HG02588 (cell line): ENCODE measurements around the gene PPCS.
A peak's percentile ranks its signal among the peaks of the same experiment; 100 is the strongest.

Source experiments
- ATAC-seq: cut with Tn5 transposase; IDR thresholded peaks from one replicate; pipeline ENCODE4 v1.9.1; 2021; ENCODE audit warnings: mild to moderate bottlenecking, moderate library complexity; ENCODE audit not compliant: unreplicated experiment

The PPCS gene

DNA sequence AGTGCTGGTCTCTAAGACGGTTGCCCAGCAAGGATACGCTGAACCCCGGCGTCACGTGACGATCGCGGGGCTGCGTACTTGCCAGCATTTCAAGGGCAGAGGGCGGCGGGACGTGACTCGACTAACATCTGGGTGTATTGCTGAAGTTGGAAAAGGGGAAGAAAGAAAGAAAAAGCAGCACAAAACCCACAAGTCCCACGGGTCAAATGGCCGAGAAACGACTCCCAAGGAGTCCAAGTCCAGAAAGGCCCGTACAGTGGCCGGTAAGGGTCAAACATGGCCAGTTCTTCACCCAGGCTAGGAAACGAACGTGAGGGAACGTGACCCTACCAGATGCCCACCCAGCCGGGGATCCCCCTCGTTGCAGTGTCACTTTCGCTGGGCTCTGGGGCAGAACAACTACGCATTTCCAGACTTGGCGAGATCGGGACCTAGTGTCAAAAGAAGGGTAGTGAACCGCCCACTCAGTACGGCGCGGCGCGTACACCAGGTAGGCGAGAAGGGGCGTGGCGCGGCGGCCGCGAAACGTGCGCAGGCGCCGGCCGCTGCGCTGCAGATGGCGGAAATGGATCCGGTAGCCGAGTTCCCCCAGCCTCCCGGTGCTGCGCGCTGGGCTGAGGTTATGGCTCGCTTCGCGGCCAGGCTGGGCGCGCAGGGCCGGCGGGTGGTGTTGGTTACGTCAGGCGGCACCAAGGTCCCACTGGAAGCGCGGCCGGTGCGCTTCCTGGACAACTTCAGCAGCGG lies at the start of gene PPCS, which contains the start of gene ZMYND12:
Gene PPCS, plus strand, starts transcription at position 534 of the 744 bp plus-strand sequence. Its CDS starts 23 bp downstream, at position 557.
Gene ZMYND12, minus strand, starts transcription at position 13 of the 744 bp plus-strand sequence. CDS start 25 bp downstream, outside the sequence.
- ATAC-seq, result peak; percentile 83

DNA sequence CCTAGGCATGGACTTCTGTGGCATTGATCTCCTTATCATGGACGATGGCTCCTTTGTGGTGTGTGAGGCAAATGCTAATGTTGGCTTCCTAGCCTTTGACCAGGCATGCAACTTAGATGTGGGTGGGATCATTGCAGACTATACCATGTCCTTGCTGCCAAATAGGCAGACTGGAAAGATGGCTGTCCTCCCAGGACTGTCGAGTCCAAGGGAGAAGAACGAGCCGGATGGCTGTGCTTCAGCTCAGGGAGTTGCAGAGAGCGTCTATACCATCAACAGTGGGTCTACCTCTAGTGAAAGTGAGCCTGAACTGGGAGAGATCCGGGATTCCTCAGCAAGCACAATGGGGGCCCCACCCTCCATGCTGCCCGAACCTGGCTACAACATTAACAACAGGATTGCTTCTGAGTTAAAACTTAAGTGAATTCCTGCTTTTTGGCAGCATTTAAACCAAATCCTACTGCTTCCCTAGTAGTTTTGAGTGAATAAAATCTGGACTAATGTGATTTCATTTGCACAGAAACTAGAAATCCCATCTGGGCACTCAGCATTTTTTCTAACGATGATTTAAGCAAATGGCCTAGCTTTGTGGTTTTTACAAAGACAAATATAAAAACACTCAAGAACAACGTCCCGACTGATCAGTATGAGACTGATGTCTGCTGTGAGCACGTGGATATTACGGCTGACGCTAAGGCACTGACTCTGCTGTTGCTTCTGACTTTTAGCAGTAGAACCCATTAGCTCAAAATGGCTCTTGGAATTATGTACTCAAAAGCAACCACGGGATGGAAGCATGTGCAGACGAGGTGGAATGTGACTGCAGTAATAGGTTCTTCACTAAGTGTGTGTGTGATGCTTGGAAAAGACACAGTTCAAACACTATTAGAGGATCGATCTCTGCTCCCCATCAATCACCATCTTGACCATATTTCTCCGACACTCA lies 41.5 kb upstream of the PPCS start:
- ATAC-seq, result no peak

DNA sequence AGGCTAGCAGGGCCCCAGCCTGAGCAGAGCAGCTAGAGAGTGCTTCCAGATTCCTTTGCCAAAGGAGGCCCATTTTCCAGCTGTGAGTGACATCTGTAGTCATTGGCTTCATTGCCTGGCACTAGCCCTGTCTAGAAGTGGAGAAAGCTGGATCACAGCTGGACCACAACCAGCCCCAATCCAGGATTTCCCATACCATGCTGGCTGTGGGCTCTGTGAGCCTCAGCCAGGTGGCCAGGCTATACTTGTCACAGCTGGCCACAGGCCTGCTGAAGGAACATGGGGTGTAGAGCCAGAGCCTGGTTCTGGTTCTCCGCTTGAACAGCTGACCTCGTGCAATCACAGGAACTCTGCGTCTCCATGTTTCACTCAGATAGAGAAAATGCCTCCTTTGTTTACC lies 39.2 kb upstream of the PPCS start:
- no peak for ATAC-seq

DNA sequence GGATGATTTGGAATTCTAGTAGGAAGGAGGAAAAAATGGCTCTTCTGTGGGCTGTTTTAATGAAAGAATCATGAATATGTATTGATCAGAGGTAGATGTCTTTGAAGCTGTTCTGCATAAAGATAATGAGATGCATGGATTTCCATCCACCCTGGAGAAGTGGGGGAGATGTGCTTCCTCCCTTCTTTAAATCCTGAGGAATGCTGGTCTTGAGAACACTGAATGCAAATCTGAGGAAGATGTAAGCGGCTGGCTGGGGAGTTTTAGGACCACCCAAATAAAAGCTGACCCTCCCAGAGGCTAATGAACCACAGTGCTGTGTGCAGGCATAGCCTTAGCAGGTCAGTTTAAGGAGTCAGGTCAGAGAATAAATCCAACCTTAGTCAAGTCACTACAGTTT lies 37.8 kb upstream of the PPCS start:
- ATAC-seq, result no peak

DNA sequence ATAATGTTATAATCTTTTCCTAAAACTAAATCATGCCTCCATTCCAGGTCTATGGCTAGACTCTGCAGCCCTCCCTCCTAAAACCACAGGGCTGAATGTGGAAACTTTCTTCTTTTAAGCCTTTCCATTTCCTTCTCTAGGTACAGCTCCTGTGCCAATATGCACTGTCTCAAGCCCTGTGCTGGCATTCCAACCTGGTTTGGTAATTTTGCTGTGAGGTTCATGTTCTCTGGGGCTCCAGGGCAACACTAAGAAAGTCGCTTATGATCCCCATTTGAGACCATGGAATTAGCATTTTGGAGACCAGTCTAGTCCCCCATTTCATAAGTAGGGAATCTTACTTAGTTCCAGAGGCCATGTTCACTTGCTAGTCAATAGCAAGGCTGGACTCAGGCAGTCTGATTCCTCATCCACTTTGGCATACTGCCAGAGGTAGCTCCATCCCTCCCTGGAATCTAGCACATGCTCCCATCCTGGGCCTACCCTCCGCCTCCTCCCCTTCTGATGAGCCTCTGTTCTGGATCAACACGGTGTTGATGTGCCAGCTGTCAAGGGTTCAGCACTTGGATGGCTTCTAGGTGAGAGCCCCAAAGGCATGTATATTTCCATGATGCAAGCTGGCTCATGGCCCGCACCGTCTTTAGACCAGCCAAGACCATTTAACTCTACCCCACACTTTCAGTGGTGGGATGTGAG lies 37.1 kb upstream of the PPCS start:
- no peak for ATAC-seq

DNA sequence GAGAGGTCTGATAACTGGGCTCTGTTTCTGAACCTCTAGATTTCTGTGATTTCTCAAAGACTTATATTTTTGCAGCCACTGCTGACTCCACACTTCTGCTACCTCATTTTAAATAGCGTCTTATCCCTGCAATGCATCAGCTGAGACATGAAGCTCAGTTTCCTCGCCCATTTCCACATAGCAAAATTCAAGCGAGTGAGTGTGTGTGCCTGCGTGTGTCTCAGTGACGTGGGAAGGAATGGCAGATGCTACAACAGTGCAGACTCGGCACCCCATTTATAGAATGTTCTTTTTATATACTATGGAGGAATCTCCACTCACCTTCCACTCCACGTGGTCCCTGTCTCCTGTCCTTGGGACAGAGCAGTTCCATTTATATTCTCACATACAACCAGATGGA lies 36.2 kb upstream of the PPCS start:
- ATAC-seq, result no peak

DNA sequence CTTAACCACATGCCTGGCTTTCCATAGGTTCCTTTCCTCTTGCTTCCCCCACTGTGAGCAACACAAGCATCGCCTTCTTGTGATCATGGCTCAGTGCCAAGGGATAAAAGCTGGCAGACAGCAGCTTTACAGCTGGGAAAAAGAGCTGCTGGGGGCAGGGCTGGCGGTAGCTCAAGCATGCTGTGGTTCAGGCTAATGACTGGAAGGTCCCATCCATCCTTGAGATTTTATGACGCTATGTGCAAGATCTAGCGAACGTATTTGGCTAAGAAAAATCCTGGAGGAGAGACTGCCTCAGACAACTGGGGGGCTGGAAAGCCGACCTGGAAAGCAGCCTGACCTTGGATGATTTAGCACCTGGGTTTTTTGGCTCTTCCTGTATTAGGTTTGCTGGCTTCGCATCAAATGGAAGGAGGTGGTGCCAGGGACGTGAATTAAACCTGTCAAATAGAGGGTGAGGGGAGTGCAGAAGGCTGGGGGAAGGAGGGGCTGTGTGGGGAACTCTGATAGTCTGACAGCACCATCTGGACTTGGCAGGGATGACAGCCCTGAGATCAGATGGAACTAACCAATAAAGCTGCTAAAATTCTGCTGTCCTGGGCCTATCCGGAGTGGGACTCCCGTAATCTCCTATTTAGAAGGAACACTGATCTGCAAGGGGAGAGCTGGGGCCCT lies 35.3 kb upstream of the PPCS start:
- ATAC-seq, result no peak

DNA sequence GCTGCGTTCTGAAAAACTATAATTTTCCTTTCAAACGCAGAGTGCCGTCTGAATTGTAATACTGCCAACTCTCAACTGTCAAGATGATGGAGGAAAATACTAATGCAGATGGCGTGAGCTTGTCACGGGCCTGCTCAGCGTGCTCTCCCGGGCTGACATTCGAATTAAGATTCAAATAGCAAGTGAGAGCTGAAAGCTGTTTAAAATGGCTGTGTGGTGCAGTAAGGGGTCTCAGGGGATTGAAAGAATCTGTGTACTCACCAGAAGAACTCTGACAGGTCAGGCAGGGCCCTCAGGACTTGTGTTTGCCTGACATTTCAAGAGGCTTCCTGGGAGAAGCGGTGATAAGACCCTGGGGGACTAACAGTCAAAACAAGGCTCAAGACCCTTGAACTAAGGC lies 33.6 kb upstream of the PPCS start:
- ATAC-seq, result no peak

DNA sequence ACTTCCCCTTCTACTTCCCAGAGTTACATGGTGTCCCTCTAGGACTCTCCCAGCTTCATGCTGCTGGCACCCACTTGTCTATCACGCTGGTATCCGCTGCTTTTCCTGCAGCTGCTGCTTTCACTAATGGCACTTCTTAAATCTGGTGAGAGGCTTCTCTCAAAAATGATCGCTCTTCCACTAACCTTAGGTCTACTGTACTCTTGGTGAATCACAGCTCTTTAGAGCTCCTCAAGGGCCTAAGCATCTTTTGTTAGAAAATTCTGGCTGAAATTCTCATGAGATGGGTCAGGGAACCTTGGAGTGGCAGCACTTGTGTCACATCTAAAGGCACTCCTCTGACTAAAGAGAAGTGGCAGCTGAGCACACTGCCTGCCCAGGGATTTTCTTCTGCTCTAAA lies 32.7 kb upstream of the PPCS start:
- no peak for ATAC-seq

DNA sequence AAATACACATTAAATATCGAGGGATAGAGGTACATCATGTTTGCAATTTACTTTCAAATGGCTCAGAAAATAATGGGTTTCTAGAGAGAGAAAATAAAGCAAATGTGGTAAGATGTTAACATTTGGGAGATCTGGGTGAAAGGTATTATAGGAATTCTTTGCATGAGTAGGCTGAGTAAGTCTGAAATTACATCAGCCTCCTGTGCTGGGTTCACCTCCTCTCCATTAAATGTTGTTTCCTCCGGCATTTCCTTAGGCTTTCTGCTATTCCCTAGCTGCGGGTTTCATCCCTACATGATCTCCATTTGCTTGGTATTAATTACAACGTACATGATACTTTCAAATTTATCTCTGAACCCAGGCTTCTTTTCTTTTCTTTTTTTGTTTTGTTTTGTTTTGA lies 32.1 kb upstream of the PPCS start:
- no peak for ATAC-seq

DNA sequence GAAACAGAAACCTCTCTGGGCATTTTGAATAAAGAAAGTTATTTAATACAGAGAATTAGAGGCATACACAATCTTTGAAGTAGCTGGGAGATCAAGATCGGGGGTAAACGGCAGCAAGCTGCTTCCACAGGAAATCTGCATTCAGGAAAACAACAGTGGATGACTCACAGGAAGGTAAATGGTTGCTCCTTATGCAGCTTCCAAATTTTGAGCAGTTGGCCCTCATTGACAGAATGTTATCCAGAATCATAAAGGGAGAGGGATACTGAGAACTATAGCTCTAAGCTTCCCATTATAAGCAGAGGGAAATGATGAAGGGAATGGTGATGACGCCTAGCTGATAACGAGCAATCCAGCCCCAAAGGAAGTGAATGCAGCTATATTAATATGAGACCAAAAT lies 29.1 kb upstream of the PPCS start:
- no peak for ATAC-seq

DNA sequence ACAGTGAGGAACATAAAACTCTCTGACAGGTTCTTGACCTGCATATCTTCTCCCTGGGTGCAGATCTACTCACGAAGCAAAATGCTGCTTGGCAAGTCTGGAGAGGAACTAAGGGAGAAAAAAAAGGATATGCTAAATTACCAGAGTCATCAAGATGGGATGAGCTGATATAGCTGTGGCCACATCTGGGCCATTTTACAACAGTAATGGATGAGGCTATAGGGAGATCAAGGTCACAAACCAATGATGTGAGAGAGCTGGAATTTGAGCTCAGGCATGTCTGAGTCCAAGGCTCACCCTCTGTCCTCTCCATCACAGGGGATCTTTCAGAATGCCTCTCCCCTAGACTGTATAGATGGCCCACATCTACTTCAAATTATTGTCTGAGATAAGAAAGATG lies 26.7 kb upstream of the PPCS start:
- ATAC-seq, result no peak

DNA sequence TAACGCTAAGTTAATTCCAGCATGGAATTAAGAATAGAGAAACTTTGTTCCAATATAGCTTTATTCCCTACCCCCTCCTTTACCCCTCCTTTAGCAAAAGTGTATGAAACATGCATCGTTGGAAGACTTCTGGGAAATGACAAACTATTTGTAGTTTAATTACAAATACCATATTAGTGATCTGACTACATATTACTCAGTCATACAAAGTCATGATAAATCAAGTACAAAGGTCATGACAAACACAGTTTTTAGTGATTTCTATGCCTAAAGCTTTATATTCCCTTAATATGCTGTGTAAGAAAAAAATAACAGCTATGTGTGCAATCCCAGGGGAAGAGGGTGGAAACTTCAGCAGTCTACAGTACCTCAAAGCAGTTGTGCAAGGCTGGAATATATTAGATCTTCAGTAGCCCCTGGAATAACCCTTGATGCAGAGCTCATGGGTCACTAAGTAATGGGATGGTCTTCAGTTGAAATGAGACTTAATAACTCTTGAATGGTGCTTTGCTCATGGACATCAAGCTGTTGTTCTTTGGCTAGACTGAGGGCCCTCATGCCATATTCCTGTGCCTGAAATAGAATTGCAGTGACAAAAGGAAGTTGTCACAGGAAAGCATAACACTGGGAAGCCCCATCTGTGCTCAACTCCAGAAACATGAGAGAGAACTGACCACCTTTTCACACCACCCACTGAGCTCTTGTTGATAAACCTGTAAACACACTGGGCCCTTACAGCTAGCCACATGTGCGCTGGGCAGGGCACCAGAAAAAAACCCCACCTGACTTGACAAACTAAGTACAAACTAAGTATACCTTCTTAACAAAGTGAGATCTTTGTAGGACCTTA lies 25.8 kb upstream of the PPCS start:
- no peak for ATAC-seq

DNA sequence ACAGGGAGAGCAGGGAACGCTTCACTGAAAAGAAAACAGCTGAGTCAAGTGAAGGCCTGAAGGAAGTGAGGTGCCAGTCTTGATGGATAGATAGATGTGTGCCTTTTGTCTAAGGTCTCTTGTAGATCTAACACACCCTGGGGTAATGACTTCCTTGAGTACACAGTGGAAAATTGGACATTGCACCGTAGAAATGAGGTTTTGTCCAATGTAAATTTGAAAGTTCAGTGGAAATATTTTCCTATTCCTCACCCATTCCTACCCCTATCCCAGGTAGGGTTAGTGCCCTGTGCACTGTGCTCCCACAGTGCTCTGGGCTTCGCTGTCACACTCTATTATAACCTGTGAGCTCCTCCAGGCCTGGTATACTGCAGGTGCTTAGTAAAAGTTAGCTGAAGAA lies 24.8 kb upstream of the PPCS start:
- ATAC-seq, result no peak

DNA sequence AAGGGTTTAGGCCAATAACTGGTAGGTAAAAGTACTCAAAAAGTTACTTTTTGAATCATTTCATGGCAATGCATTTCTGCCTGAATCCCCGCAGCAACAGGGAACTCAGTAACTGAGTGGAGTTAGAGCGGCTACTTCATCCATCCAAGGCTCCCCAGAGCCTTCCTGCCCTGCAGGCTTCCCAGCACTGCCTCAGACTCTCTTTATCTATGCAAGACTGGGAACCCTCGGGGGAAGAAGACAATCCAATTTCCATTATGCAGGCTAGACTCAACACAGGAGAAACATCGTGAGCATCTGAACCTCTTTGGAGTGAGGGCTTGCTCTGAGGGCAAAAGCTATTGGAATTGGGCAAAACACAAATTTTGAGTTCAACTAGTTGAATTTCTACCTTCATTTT lies 23.6 kb upstream of the PPCS start:
- ATAC-seq, result no peak

DNA sequence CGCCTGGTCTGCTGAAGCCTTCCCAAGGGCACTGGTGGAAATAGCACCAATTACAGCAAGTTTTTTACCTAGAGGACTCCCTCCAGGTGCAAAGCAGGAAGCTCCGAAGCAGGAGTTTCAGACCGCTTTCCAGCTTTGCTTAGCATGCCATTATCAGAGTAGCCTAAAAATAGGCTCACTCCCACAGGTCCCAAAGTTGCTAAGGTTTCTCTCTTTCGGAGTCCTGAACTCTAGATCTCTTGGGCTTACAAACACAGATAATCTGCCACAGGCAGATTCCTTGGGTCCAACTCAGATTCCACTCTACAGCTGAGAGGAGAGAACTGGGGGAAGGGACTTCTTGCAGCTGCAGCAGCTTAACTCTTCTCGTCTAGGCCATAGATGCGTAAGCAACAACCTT lies 23.0 kb upstream of the PPCS start:
- no peak for ATAC-seq

DNA sequence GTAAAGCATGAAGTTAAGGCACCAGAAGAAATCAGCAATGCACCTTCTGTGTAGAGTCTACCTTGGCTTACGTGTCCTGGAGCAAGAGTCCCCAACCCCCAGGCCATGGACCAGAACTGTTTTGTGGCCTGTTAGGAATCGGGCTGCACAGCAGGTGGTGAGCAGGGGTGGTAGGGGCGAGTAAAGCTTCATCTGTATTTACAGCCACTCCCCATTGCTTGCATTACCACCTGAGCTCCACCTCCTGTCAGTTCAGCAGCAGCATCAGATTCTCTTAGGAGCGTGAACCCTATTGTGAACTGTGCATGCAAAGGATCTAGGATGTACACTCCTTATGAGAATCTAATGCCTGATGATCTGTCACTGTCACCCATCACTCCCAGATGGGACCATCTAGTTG lies 22.0 kb upstream of the PPCS start:
- ATAC-seq, result no peak

DNA sequence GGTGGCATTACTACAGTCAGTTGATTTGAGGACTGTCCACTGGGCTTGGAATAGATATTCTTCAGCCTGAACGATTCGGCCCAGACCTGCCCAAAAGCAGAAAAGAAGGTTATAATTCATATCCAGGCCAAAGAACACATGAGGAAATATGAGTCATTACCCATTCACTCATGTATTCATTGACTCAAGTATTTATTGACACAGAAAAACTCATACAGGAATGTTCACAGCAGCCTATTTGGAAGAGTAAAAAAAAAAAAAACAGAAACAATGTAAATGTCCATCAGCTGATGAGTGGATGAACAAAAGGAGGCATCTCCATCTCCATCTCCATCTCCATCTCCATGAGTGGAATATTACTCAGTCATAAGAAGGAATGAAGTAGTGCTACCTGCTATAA lies 16.4 kb upstream of the PPCS start:
- no peak for ATAC-seq

DNA sequence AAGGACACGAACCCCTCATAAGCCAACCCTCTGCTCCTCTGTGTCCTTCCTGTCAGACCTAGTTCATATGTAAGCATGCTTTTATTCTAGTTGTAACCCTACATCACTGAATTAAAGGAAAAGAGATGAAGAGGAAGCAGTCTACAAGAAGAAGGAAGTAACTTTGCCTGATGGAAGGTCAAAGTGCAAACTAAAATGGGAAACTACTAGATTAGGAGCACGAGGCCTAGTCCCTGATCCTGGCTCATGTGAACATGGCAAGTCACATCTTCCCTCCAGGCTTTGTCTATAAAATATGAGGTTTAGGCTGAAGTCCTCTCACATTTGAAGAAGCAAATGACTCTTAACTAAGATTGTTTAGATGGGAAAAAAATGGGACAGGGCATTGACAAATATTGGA lies 13.7 kb upstream of the PPCS start:
- no peak for ATAC-seq

DNA sequence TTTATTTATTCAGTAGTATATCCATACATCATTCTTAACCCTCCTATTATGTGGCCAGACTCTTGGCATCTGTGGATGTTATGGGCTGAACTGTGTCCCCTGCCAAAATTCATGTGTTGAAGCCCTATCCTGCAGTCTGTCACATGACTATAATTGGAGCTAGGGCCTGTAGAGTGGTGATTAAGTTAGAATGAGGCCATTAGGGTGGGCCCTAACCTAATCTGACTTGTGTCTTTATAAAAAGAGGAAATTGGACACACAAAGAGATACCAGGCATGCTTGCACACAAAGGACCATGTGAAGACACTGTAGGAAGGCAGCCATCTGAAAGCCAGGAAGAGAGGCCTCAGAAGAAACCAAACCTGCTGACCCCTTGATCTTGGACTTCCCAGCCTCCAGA lies 7.1 kb upstream of the PPCS start:
- ATAC-seq, result no peak
